ENCODE data around the gene CCDC17.

Gene CCDC17

DNA sequence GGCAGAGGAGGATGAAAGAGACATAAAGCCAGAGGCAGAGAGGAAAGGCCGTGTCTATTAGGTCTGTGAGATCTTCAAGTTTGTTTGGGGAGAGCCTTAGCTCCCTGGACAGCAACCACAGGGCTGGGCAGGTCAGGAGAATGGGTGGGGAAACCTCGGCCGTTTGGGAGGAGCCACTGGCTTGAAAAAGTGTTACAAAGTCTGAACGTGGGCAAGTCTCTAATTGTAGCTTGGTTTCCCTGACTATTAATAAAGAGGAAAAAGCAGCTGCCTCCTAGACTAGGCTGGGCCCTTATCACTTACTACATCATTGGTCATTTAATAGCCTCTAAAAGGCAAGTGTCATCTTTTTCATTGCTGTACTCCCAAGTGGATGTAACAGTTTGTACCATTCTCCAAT, at the start of gene CCDC17:
Gene CCDC17, minus strand, starts transcription at position 83 of the 400 bp plus-strand sequence. CDS start 145 bp downstream, outside the sequence.
- no peak for DNase-seq (ENCODE audit: low spot score)
- H3K27ac ChIP-seq, result peak within 1 kb of the TSS in 1 of 2 donors; percentile 72
- H3K4me3 ChIP-seq, result peak within 1 kb of the TSS; percentile 32
- TF ChIP-seq CTCF (IDR thresholded peaks at IDR 0.05), result no peak

GRCh38 chr1:45669859-45670655, 46.2 kb upstream of the CCDC17 start:
- Histone ChIP-seq H3K27ac (no peak overlapping the region), H3K4me3 (no peak overlapping the region)
- DNase-seq (ENCODE audit: low spot score), result no peak
- no peak for TF ChIP-seq CTCF (IDR thresholded peaks at IDR 0.05)

GRCh38 chr1:45669379-45669778, 45.5 kb upstream of the CCDC17 start:
- TF ChIP-seq CTCF (IDR thresholded peaks at IDR 0.05), result no peak
- Histone ChIP-seq H3K27ac (peak overlapping the region in 1 of 2 donors; percentile 18), H3K4me3 (peak overlapping the region; percentile 4)
- DNase-seq (ENCODE audit: low spot score), result no peak

DNA sequence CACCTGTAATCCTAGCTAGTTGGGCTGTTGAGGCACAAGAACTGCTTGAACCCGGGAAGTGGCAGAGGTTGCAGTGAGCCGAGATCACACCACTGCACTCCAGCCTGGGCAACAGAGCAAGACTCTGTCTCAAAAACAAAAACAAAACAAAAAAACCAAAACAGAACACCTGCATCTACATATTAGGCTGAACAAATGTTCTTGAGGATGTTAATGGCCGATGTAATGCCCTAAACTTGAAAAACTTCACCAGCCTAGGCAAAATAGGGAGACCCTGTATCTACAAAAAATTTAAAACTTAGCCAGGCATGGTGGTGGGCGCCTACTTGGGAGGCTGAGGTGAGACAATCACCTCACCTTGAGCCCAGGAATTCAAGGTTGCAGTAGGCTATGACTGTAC, 44.7 kb upstream of the CCDC17 start:
- no peak for DNase-seq (ENCODE audit: low spot score)
- Histone ChIP-seq H3K27ac (no peak overlapping the region), H3K4me3 (no peak overlapping the region)
- TF ChIP-seq CTCF (IDR thresholded peaks at IDR 0.05), result no peak

DNA sequence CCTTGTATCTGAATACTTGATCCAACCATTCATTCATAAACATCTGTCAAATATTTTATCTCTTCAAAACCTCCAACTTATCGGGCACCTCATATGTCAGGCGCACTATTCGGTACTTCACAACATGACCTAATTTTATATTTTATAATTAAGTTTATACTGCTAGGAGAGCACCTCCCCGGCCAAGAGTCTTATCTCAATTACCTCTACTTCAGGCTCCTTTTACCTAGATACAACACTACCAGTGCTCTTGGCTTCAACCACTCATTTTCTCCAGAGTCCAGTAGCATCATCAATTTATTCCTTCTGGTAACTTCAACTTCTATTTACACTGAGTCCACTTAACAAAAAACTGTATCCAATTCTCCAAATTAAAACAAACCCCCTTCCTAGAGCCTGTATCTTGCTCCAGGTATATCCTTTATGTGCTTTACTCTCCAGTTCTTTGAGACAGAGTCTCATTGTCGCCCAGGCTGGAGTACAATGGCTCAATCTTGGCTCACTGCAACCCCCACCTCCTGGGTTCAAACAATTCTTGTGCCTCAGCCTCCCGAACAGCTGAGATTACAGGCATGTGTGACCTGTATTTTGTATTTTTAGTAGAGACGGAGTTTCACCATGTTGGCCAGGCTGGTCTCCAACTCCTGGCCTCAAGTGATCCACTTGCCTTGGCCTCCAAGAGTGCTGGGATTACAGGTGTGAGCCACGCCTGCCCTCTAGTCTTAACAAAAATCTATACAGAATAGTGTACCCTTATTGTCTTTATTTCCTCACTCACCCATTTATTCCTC, 43.7 kb upstream of the CCDC17 start:
- Histone ChIP-seq H3K4me3 (no peak overlapping the region), H3K27ac (no peak overlapping the region)
- no peak for TF ChIP-seq CTCF (IDR thresholded peaks at IDR 0.05)
- DNase-seq (ENCODE audit: low spot score), result no peak

GRCh38 chr1:45666836-45667235, 43.0 kb upstream of the CCDC17 start:
- no peak for TF ChIP-seq CTCF (IDR thresholded peaks at IDR 0.05)
- Histone ChIP-seq H3K4me3 (no peak overlapping the region), H3K27ac (no peak overlapping the region)
- DNase-seq (ENCODE audit: low spot score), result no peak
